GM19452 (cell line): Measurements from ENCODE around the gene SHQ1.
"Not testable (repeated sequence)": the region's sequence is repeated elsewhere in the genome, so short reads cannot be mapped to it uniquely, and the experiment has no call there.

Source experiments
- ATAC-seq: cut with Tn5 transposase; IDR thresholded peaks from one replicate; pipeline ENCODE4 v1.9.1; 2021; ENCODE audit not compliant: unreplicated experiment

The SHQ1 gene

DNA sequence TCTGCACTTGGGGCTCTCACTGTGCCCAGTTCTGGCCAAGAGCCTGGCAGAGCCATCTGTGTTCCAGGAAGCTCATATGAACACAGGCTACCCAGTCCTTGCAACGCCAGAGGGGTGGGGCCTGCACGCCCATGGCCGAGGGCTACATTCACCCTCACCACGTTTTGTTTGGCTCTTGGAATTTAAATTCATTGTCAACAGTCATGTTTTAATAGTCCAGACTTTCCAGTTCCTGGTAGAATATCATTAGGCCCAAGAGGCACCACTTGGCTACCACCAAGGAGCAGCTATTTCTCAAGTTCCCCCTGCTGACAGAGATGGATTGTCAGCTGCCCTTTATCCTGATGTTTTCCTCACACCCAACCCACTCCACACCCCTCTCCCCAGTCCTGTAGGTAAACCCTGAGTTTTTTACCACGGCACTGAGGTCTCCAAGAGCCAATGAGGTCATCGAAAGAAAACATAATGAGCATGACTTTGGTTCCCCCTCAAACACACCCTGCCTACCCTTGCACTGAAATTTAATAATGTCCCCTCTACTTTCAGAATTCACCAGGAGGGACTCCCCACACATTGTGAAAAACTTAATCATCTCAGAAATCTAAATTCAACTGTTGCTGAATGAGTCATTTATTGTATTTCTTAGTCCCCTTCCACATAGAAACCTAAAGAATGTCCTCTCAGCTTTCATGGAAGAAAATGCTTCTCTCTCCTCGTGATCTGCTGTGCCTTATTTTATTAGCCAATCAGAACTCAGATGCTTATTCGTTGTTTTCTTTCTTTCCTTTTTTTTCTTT, 125.1 kb downstream of the SHQ1 start:
- ATAC-seq, result no peak

DNA sequence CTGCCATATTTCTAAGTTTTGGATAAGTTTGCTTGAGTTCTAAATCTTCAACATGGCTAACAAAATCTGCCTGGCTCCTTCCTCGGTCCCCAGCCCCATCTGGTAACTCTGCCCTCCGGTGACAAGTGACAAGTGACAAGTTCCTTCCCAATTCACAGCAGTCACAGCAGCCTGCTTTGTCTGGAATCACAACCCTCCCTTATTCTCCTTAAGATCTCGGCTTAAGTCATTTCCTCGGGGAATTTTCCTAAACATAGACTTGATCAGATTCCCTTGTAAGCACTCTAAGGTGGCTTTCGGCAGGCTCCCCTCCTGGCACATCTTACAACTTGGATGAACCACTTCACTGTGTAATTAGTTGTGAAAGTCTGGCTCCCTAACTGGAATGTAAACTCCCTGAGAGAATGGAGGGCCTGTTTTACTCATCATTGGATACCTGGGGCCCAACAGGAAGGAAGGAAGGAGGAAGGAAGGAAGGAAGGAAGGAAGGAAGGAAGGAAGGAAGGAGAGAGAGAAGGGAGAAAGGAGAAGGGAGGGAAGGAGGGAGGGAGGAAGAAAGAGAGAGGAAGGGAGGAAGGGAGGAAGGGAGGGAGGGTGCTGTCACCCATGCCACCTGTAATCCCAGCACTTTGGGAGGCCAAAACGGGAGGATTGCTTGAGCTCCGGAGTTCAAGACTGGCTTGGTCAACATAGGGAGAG, 126.4 kb downstream of the SHQ1 start:
- ATAC-seq, result no peak

DNA sequence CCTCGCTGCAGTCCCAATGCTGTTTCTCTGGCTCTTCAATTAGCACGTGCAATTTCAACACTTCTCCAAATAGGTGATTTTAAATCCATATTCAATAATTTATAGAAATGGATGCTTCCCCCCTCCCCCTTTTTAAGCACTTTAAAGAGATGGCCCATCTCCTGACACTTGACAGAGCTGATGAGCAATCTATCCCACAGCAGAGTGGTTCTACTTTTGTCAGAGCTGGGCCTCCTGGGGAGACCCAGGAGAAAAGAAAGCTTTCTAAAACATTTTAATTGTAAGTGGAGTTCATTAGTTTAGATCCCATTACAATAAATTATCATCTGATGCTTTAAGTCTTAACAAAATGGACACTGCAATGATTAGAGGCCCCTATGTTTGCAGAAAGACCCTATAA, 127.7 kb downstream of the SHQ1 start:
- no peak for ATAC-seq

DNA sequence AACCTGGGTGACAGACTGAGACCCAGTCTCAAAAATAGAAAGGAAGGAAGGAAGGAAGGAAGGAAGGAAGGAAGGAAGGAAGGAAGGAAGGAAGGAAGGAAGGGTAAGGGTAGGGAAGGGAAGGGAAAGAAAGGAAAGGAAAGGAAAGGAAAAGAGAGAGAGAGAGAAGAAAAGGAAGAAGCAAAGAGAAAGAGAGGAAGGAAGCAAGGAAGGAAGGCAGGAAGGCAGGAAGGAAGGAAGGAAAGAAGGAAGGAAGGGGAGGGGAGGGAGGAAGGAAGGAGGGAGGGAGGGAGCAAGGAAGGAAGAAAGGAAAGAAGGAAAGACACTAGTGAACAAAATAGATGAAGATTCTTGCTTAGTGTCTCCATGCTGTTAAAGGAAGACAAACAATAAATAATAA, 129.1 kb downstream of the SHQ1 start:
- no peak for ATAC-seq

DNA sequence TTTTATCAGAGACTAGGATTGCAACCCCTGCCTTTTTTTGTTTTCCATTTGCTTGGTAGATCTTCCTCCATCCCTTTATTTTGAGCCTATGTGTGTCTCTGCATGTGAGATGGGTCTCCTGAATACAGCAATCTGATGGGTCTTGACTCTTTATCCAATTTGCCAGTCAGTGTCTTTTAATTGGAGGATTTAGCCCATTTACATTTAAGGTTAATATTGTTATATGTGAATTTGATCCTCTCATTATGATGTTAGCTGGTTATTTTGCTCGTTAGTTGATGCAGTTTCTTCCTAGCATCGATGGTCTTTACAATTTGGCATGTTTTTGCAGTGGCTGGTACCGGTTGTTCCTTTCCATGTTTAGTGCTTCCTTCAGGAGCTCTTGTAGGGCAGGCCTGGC, 134.1 kb downstream of the SHQ1 start:
- ATAC-seq, result not testable (repeated sequence)

DNA sequence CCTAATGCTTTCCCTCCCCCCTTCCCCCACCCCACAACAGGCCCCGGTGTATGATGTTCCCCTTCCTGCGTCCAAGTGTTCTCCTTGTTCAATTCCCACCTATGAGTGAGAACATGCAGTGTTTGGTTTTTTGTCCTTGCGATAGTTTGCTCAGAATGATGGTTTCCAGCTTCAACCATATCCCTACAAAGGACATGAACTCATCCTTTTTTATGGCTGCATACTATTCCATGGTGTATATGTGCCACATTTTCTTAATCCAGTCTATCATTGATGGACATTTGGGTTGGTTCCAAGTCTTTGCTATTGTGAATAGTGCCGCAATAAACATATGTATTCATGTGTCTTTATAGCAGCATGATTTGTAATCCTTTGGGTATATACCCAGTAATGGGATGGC, 137.8 kb downstream of the SHQ1 start:
- ATAC-seq, result not testable (repeated sequence)

DNA sequence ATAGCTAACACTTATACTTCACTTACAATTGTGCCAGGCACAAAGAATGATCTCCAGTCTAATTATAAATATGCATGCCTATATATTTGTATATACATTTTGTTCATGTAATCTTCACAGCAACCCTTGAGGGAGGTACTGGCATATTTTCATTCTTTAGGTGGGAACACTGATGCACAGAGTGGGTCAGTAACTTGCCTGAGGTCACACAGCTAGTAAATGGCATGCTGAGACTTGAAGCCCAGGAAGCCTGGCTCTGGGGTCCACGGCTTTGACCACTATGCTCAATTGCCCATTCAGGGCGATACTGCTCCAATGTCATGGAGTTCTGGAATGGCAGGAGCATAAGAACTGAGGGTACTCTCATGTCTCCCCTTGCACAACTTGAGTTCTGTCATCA, 139.8 kb downstream of the SHQ1 start:
- ATAC-seq, result no peak

DNA sequence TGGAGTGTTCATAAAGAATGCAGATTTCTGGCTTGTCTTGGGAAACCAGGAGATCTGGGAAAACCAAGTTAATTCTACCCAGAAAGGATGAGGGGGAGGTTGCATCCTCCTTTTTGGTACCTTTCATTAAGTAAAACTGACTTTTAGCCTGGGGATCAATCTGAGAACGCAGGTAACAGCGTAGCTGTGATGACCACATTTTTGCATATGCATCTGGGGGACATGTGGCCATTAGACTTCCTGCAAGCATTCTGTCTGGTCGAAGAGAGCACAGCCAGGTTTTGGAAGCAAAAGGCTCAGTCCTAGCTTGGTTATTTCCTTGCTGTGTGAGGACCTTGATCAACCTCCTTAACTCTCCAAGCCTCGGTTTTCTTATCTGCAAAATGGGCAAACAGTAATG, 145.2 kb downstream of the SHQ1 start:
- ATAC-seq, result no peak

DNA sequence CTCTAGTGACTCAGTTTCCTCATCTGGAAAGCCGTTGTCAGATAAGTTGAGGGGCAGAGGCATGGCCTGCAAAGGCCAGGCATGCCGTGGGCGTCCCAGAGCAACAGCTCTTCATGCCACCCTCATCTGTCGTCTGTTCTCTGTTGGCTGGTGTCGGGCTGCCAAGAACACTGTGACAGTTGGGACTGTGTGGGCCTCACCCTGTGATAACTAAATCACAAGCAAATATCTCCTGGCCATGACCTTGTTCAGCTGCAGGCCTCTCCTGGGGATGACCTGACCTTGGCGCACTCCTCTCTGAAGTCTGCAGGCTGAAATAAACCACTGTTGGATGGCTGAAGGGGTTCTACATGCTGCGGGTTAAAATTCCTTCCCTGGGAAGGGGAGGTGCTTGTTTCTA, 145.9 kb downstream of the SHQ1 start:
- ATAC-seq, result no peak

DNA sequence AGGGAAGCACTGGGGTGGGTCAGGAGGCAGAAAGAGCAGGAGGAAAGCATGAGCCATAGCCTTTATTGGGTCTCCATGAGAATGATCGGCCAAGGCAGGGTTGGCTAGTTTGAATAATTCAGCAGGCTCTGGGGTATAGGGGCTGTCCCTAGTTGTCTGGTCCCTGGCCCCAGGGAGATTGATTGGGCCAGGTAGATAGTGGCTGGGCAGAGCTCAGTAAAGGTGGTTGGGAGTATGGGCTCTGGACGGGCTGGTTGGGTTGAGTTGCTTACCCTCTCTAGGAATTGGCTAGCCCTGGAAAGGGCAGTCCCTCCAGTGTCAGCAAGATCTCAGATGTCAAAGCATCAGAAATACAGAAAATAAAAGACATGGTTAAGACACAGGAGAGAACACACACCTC, 148.1 kb downstream of the SHQ1 start:
- no peak for ATAC-seq

DNA sequence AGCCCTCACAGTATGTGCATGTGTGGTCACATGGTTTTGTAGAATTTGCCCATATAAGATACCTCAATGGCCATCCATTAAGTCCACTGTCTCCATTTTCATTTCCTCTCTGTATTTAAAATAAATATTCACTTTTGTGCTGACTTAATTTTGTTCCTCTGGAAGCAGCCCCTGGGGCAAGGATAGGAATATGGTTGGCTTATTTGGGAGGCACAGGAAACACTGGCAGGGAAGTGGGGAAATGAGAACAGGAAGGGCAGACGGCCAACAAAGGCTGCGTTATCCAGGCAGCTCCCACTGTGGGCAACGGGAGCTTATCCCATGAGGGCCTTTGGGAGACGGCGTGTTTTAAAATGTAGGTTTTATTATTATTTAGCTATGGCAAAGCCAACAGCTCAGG, 148.6 kb downstream of the SHQ1 start:
- no peak for ATAC-seq
